HG03095 (cell line): ENCODE measurements around the gene VTI1A.
"Not testable (repeated sequence)": the region's sequence is repeated elsewhere in the genome, so short reads cannot be mapped to it uniquely, and the experiment has no call there.

Source experiments
- ATAC-seq: cut with Tn5 transposase; IDR thresholded peaks from one replicate; pipeline ENCODE4 v1.9.1; 2021; ENCODE audit warnings: moderate library complexity; ENCODE audit not compliant: unreplicated experiment

Gene VTI1A

DNA sequence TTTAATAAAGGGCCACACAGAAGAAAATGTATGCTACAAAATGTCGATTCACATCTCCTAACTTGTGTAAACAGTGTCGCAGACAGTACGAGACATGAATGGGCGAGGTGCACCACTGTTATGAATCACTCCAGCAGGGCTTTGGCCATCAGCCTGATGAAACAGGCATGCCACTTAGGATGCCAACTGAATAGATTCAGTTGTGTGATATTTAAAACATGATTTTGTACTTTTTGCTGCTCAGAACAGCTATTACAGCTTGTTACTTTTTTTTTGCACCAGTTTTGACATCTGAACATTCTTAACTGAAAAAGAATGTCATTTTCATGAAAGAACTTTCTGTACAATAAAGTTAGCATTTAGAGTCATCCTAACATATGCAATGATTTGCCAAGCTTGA lies 138.1 kb downstream of the VTI1A start:
- no peak for ATAC-seq

DNA sequence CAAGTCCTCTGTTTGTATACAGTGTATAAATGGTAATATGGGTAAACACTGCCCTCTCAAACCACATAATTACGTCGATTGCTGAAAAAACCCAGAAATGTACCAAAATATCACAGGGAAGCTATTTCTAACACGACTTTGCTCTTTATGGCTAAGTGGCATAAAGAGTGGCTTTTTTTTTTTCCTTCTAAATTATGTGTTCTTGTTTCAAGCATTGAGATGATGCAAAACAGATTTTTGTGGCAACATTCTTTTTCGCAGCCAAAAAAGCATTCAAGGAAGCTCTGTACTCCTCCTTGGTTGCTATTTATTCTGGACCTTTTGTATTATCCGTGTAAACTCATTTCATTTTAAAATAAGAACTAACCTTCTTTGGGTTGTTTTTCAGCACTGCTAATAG lies 138.9 kb downstream of the VTI1A start:
- ATAC-seq, result no peak

DNA sequence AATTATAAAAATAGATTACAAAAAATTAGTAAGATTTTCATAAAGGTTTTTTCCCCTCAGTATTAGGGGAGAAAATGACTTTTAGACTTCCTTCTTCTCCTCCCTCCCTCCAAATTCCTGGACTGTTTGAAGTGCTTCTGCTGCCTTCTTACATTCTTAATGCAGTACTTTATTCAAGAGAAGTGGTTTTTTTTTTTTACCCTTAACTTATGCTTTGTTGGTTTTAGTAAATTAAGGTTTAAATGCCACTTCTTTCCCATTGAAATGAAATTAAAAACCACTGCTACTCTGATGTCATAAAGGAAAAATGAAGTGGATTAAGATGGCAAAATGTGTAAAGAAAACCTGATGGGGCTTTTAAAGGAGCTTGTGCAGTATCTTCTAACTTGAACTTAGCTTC lies 140.7 kb downstream of the VTI1A start:
- no peak for ATAC-seq

DNA sequence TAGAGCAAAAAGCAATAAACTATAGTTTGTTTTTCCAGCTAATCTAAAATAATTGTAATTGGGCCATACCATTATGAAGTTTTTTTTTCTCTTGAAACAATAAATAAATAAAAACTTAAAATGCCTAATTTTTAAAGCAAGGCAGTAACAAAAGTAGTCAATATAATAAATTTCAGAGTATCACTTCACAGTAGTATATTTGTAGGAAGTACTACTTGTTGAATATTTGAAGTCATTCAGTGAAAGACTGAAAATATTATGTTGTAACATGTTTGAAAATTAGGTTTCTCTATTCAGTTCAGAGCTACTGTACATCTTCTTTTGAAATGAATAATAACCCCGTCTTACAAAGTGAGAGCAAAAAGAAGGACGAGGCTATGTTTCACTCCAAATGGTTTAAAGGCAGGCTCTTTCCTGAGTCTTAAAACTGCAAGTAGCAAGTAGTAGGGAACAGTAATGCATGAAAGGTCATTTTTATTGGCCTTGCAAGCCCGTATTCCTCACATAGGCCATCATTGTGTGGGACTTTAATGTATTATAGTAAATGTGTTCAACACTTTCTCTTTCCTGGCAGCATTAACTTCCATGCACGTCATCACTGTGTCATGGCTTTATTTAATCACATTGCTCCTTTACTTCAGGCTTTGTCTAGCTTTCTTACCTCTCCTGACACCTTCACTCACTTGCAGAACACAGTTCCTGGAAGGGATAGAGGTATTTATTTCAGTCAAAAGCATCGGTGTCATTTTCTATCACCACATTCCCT lies 141.4 kb downstream of the VTI1A start:
- no peak for ATAC-seq

DNA sequence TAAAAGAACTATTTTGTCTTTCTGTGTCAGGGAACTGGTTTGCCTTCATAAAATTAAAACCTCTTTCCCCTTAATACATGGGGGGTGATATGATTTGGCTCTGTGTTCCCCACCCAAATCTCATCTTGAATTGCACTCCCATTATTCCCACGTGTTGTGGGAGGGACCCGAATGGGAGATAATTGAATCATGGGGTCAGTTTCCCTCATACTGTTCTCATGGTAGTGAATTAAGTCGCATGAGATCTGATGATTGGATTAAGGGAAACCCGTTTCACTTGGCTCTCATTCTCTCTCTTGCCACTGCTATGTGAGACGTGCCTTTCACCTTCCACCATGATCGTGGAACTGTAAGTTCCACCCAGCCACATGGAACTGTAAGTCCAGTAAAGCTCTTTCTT lies 142.1 kb downstream of the VTI1A start:
- ATAC-seq, result no peak

DNA sequence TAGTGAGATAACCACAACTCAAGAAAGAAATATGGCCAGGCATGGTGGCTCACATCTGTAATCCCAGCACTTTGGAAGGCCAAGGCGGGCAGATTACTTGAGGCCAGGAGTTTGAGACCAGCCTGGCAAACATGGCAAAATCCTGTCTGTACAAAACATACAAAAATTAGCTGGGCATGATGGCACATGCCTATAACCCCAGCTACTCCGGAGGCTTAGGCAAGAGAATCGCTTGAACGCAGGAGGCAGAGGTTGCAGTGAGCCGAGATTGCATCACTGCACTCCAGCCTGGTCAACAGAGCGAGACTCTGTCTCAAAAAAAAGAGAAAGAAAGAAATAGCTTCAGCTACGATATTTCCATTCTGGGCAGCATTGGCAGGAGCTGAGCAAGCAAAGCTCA lies 143.8 kb downstream of the VTI1A start:
- not testable (repeated sequence) for ATAC-seq

DNA sequence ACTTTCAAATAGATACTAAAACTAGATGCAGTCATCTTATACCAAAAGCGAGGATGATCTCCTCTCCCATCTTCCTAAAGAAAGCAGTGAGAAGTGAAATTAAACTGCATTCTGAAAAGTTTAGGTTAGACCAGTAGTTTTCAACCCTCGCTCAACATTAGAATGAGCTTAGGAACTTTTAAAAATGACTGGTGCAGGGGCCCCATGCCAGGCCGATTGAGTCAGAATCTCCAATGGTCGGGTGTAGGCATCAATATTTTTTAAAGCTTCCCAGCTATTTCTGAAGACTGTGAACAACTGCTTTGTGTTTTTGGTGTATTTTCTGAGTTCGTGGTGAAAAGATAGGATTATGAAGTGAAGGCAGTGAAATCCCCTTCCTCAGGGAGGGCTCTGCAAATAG lies 146.0 kb downstream of the VTI1A start:
- no peak for ATAC-seq

DNA sequence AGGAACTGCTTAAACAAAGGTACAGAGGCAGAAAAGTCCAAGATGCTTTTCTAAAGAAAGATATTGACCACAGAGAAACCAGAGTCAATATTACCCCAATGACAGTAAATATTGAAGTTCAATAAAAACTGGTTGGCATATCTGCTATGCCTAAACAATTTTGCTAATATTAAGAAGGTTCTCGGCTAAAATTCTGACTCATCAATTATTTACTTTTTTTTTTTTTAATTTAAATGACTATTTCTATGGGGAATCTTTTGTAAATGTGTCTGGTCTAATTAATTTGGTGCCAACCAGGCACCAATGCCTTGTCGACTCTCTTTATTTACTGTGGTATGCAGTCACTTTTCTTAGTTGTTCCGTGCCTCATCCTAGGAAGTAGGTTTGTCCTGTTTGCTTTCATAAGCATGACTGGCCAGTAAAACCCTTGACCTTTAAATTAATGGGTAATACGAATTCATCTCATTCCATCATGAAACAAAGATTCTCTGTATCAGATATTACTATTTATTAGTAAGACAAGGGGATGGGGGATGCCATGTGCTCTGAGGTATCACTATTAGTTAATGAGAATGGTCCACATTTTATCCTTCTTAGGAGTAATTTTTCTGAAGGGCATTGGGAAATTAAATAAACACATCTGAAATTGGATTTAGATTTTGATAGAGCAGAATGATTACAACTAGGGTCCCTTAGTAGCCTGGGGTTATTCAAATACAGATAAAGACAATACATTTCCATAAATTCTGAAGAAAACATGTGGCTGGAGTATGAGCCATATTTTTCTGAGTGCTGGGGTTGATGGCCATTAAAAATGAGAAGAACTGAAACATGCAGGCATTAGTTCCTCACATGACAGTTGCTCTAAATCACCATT lies 154.4 kb downstream of the VTI1A start:
- ATAC-seq, result no peak

DNA sequence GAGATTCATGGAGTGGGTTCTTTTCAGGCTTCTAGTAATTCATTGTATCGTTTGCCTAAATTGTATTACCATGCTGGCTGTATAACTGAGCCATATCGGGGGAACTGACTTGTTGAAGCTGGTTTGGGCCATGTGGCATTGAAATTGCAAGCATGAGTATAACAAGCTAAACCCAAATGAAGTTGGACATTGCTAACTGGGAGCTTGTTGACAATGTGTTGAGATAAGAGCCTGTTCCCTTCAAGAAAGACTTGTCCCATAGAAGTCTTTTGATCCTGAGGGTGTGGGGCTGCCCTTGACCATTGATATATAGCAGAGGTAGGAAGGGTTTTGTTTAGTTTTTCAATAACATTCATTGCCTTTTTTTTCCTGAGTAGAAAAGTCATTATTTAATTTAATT lies 156.0 kb downstream of the VTI1A start:
- no peak for ATAC-seq

DNA sequence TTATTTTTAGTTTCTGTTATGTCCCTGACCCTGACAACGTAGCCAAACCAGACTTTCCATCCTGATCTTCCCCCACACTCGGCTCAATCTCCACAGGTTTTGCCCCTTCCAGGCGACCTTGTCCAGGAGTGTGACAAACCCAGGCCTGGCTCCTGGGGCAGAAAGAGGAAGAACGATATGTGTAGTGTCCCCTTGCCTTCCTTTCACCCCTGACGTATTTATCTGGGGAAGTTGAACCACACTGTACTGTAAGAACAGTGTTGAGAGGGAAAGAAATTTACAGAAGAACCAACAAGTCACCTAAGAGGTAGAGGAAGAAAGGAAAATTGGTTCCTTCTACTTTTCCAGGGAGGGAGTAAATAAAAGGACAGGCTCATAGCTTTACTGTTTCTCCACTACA lies 158.0 kb downstream of the VTI1A start:
- ATAC-seq, result no peak

DNA sequence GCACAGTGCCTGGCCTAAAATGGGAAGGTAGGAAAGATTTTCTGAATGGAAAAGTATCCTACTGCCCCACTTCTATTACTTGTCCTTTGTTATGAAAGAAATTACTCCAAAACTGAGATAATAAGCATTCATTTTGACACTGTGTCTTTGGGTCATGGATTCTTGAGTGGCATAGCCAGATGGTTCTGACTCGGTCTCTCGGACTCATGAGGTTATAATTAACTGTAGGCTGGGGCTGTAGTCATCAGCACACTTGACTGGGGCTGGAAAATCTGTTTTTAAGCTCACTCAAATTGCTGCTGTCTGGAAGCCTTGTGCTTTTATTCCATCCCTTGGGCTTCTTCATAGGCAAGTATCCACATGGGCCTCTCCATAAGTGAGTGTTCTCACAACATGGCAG lies 160.5 kb downstream of the VTI1A start:
- no peak for ATAC-seq

DNA sequence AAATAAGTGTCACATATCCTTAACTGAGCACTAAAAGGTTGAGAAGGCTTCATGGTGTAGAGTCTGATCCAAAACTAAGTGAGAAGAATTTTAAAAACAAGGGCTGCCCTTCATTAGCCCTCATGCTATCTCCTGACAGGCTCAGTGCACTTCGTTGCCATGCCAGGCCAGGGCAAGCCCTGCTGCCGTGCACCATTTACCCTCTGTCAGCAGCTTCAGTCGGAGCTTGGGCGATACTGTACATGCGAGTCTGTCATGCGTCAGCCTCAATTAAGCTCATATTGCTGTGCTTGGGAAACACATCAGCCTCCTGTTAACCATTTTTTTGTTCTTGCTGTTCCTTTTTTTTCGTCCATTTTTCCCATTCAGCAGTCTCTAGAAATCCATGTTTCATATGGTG lies 166.6 kb downstream of the VTI1A start:
- no peak for ATAC-seq

DNA sequence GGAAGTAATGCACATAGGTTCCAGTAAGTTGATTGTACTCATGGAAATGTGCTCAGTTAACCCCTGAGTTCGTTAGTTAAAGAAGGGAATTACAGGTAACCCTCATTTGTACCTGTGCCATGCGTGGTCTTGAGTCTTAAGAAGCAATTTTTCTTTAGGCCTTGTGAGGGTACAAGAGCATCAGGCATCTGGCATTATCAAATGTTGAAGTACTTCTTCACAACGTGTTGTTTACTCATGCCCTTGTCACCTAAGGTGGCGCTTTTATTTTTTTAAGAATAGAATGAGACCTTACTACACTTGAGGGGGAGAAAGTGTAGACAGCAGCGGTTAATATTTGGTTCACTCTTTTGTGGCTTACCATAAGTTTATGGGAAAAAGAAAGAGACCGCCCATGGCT lies 167.1 kb downstream of the VTI1A start:
- ATAC-seq, result no peak

DNA sequence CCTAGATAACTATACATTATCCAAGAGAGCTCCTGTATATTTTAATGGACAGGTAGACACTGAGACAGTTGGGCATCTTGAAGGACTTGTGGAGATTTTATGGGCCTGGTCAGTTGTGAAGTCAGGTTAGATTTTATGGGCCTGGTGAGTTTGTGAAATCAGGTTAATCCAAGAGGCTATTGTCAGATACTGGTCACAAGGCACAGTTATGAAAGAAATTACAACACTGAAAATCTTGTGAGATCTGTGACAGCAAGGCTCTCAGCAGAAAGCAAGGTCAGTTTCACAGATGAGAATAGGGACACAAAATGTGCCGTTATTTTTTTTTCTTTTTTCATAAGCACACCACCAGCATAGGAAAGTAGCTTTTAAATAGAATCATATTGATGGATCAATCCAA lies 167.6 kb downstream of the VTI1A start:
- ATAC-seq, result no peak

DNA sequence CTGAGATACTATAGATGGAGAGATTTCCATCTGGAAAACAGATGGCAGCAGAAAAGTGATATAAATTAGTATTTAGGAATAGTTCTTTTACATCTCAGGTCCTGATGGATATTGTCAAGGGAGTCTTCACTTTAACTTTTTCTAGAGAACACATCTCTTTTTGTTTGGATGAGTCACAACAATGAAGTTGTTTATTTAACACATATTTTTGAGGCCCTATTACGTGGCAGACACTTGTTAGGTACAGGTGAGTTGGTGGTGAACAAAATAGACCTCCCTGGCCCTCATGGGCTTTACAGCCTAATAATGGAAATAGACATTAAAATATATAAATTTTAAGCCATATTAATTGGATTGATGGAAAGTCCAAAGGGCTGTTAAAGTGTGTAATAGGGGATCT lies 168.3 kb downstream of the VTI1A start:
- no peak for ATAC-seq

DNA sequence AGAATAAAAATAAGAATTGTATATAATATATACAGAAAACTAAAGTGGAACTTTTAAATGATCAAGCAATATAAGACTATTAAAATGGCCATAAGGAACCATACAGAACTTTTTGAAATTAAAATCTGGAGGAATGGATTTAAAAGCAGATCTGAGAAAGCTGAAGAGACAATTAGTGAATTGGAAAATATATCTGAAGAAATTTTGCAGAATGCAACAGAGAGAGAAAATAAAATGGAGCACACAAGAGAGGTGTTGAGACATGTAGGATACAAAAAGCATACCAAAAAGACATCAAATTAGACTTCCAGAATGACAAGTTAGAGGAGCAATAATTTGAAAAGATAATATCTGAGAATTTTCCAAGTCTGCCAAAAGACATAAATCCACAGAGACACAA lies 169.6 kb downstream of the VTI1A start:
- ATAC-seq, result no peak

DNA sequence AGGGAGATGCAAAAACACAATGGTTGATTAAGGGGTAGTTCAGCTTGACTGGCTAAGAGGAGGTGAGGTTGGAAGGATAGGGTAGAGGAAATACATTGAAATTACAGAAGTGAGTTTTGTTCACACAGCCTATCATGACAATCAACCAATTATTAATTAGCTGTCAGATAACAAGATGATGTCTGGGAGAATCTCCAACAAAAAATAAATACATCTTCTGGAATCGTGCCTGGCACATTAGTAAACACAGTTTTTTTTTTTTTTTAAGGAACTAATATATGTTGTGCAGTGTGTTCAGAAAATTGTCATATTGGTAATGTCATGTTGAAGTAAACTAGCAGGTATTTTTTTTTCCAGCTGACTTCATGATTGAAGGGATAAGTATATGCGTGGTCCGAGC lies 171.8 kb downstream of the VTI1A start:
- ATAC-seq, result no peak

DNA sequence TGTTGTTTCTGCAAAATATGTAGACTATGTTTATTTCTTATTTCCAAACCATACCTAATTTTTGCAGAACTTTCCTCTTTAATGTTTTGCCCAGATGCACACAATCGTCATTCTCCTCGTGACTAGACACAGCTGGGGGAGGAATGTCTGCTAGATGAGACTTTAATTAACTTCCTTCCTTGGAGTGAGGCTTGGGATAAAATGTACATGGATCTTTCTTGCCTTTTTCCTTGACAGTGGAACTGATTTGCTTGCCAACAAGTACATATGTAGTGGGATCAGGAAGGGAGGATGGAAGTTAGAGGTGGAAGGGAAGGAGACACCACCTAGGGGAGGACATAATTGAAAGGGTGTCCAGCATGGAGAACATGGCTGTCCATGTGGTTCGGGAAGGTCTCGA lies 172.5 kb downstream of the VTI1A start:
- ATAC-seq, result no peak

DNA sequence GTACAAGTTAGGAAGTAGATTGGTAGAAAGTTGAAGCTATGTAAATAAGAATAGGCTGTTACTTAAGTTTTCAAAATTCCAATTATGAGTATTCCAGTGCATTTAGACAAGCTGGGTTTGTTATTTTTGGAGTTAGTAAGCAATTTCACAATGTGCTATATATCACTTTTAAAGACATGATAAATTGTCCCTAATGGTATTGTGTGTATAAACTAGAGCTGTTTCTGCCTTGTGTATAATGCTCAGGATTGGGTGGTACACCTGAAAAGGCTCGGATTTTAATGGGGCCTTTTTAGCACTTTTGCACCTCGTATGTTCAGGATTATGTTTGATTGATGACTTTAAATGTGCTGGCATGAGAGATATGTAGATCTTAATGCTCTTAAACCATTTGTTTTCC lies 175.8 kb downstream of the VTI1A start:
- no peak for ATAC-seq

DNA sequence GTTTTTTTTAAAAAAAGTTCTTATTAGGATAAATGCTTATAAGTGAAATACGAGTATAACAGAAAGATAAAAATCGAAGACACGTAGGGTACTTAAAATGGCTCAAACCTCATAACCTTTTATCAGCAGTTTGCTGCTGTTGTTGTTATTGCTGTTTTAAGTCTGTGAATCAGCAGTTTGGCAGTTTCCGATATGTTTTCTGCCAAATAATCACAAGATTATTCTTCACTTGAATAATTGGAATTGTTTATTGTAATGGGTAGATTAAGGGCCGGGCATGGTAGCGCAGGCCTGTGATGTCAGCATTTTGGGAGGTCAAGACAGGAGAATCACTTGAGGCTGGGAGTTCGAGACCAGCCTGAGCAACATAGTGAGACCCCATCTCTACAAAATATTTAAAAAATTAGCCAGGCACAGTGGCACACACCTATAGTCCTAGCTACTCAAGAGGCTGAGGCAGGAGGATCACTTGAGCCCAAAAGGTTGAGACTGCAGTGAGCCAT lies 177.6 kb downstream of the VTI1A start:
- ATAC-seq, result no peak

DNA sequence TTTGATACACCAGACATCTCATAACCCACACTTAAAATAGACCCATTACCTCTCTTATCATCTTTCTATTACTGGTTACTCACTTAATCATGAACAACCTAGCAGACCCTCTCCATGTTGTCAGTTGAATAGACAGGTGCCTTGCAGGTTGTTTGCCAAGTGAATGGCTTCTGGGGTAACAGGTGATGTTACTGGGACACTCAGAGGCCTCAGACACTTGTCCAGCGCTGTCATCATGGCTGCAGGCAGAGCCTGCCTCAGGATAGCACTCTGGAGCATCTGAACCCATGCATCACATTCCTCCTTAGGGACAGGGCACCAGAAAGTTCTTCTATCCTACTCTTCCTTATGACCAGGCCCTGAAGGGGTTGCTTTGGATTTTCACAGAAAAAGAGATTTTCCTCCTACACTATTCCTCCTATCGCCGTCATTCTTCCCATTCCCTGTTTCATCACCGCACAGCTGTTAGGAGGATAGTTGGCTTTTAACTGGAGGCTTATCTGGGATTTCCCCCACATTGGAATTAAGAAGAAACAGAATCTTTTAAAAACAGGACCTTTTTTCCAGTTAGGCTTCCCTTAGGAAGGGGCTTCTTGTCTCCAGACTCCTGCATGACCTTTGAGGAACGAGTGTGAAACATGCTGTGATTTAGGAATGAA lies 182.1 kb downstream of the VTI1A start:
- no peak for ATAC-seq
